Calu3 (cell line): ENCODE data around the gene TCAP. TPM values are rescaled to one million over a fixed set of nuclear protein-coding genes. Genes with fewer than 3 reads are reported as not detected.

Experiments
- BruUV-seq: library from RNA; stranded (reverse); fragments of 400-500 nt; replicated peaks from 2 replicates; lab custom pipeline; 2021; lab: Mats Ljungman, UMichigan
- CTCF ChIA-PET: fragments of 300-600 bp; sonication (Branson Sonifier 250); formaldehyde crosslinking; loops from one replicate; lab custom pipeline; 2022; ENCODE audit warnings: antibody characterized with exemption; lab: Charles Lee
- DNase-seq: peaks from one replicate; pipeline ENCODE4 v3.0.0; 2022
- H3K27ac Mint-ChIP-seq: one replicate; pipeline ENCODE4 v1.8.0; 2022; ENCODE audit warnings: mixed read lengths; ENCODE audit not compliant: unreplicated experiment
- H3K27me3 Mint-ChIP-seq: one replicate; pipeline ENCODE4 v1.8.0; 2022; ENCODE audit warnings: mixed read lengths; ENCODE audit not compliant: unreplicated experiment
- H3K36me3 Mint-ChIP-seq: one replicate; pipeline ENCODE4 v1.8.0; 2022; ENCODE audit warnings: mild to moderate bottlenecking, moderate library complexity, mixed read lengths; ENCODE audit not compliant: insufficient read depth, unreplicated experiment
- H3K4me1 Mint-ChIP-seq: one replicate; pipeline ENCODE4 v1.8.0; 2022; ENCODE audit warnings: mild to moderate bottlenecking, low read depth, mixed read lengths; ENCODE audit not compliant: unreplicated experiment
- H3K4me3 Mint-ChIP-seq: one replicate; pipeline ENCODE4 v1.8.0; 2022; ENCODE audit warnings: mild to moderate bottlenecking, low read depth, moderate library complexity, mixed read lengths; ENCODE audit not compliant: unreplicated experiment
- H3K9me3 Mint-ChIP-seq: one replicate; pipeline ENCODE4 v1.8.0; 2022; ENCODE audit warnings: low read depth, mixed read lengths; ENCODE audit not compliant: unreplicated experiment
- intact Hi-C: fragments of 100-400 bp; cut with micrococcal nuclease; formaldehyde crosslinking; loops from one replicate; pipeline ENCODE4 v1.10.0; 2022; ENCODE audit not compliant: unreplicated experiment
- total RNA-seq: library from RNA; stranded (reverse); gene quantifications from 2 replicates; pipeline ENCODE4 v1.2.3, GENCODE V29; 2022
- TF ChIP-seq, protein P1 (sequence below): fragments of 200-600 bp; IDR thresholded peaks from one replicate; pipeline ENCODE4 v1.8.0; 2022; ENCODE audit warnings: antibody characterized with exemption; ENCODE audit not compliant: unreplicated experiment

TCAP gene
- total RNA-seq, 1 experiment from 2014 or later: 51.5 TPM

GRCh38 chr17:39663340-39663687, 1.8 kb upstream of the TCAP start:
- CTCF ChIA-PET: interaction anchor here (0.5 to 161.2 kb wide), 22 partner anchors 43 to 1357 kb away, joined by 3 to 42089 read pairs (median 6); partner anchors contain the start of genes ERBB2, GRB7, GSDMA and GSDMB

DNA sequence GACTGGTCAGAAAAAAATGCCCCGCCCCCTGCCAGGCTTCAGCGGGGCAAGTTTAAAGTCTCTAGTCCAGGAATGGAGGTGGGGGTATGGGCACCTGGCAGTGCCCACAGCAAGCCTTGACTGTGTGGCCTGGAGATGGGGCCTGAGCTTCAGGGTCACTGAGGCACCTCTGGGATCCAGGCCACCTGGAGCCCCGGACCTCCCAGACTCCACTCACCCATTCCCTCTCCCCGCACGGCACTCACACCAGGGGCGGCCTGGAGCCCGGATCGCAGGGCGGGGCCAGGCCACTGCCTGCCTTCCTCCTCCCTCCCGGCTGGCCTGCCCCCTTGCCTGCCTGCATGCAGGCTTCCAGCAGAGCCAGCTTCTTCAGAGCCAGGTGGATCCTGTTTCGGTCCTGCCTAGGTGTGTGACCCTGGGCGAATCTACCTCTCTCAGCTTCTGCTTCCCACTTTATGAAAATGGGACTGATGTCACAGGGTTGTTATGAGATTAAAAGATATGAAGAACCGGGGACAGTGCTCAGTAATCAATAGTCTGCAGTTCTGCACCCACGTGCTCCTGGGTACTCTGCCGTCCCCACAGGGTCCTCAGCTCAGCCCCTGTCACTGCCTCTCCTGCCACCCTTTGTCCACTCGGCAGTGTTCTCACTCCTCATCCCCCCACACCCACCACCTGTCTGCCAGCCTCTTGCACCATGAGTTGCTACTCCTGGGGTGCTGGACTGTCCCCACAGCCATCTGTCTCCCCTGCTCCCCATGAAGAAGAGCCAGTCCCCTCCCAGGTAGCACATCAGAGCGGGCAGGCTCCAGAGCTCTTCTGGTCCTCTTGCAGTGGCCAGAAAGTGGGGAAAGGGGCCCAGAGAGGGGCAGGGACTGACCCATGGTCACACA, 1.2 kb upstream of the TCAP start:
- Mint-ChIP-seq H3K27me3 (peaks cover 39% of the 10 kb centered on the region), H3K4me3 (peak overlapping the region; percentile 28), H3K27ac (peak overlapping the region; percentile 8), H3K9me3 (no peaks in the 10 kb centered on the region), H3K36me3 (peaks cover 96% of the 10 kb centered on the region), H3K4me1 (peaks cover 60% of the 10 kb centered on the region)
- BruUV-seq: no TSS peak
- TF ChIP-seq, protein P1, sequence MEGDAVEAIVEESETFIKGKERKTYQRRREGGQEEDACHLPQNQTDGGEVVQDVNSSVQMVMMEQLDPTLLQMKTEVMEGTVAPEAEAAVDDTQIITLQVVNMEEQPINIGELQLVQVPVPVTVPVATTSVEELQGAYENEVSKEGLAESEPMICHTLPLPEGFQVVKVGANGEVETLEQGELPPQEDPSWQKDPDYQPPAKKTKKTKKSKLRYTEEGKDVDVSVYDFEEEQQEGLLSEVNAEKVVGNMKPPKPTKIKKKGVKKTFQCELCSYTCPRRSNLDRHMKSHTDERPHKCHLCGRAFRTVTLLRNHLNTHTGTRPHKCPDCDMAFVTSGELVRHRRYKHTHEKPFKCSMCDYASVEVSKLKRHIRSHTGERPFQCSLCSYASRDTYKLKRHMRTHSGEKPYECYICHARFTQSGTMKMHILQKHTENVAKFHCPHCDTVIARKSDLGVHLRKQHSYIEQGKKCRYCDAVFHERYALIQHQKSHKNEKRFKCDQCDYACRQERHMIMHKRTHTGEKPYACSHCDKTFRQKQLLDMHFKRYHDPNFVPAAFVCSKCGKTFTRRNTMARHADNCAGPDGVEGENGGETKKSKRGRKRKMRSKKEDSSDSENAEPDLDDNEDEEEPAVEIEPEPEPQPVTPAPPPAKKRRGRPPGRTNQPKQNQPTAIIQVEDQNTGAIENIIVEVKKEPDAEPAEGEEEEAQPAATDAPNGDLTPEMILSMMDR: no peak
- DNase-seq: peak; percentile 100
- intact Hi-C loops: loop anchor here (1.0 to 2.0 kb wide), 4 partner anchors 23 to 317 kb away; partner anchors contain the start of genes PSMD3 and STARD3
- CTCF ChIA-PET: interaction anchor here (0.5 to 161.2 kb wide), 24 partner anchors 43 to 1356 kb away, joined by 3 to 42089 read pairs (median 6); partner anchors contain the start of genes ERBB2, GRB7, GSDMA and GSDMB

More at GRCh38 chr17:39663340-39663687, 1.8 kb upstream of the TCAP start:
- Mint-ChIP-seq H3K27me3 (peaks cover 33% of the 10 kb centered on the region), H3K27ac (peak overlapping the region; percentile 8), H3K4me1 (peaks cover 54% of the 10 kb centered on the region), H3K36me3 (peaks cover 97% of the 10 kb centered on the region), H3K9me3 (no peaks in the 10 kb centered on the region), H3K4me3 (peak overlapping the region; percentile 28)
- no peak for DNase-seq
- intact Hi-C loops: loop anchor here (1.0 to 2.0 kb wide), 3 partner anchors 24 to 317 kb away; partner anchors contain the start of genes PSMD3 and STARD3
- no TSS peak for BruUV-seq
- TF ChIP-seq, protein P1: no peak

DNA sequence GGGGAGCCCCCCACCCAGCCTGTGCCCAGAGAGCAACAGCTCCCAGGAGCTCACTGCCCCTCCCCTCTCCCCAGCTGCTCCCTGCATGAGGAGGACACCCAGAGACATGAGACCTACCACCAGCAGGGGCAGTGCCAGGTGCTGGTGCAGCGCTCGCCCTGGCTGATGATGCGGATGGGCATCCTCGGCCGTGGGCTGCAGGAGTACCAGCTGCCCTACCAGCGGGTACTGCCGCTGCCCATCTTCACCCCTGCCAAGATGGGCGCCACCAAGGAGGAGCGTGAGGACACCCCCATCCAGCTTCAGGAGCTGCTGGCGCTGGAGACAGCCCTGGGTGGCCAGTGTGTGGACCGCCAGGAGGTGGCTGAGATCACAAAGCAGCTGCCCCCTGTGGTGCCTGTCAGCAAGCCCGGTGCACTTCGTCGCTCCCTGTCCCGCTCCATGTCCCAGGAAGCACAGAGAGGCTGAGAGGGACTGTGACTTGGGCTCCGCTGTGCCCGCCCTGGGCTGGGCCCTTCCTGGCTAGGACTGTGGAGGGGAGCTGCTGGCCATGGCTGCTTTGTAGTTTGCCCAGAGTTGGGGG, 584 bp downstream of the TCAP start:
- peak overlapping the region; percentile 28 for H3K4me3 Mint-ChIP-seq
- TF ChIP-seq, protein P1: no peak
- H3K27me3 Mint-ChIP-seq: peaks cover 57% of the 10 kb centered on the region
- peak; percentile 100 for DNase-seq
- no peaks in the 10 kb centered on the region for H3K9me3 Mint-ChIP-seq
- intact Hi-C loops: no loop called here
- H3K4me1 Mint-ChIP-seq: peaks cover 62% of the 10 kb centered on the region
- H3K27ac Mint-ChIP-seq: peak overlapping the region; percentile 8
- CTCF ChIA-PET: interaction anchor here (0.6 to 161.2 kb wide), 23 partner anchors 45 to 435 kb away, joined by 3 to 42089 read pairs (median 7); partner anchors contain the start of genes ERBB2, GRB7, GSDMA and GSDMB
- BruUV-seq: no TSS peak
- peaks cover 82% of the 10 kb centered on the region for H3K36me3 Mint-ChIP-seq

GRCh38 chr17:39666231-39666600, 1.1 kb downstream of the TCAP start:
- Mint-ChIP-seq H3K4me1 (peaks cover 62% of the 10 kb centered on the region), H3K9me3 (no peaks in the 10 kb centered on the region), H3K36me3 (peaks cover 80% of the 10 kb centered on the region), H3K27ac (peak overlapping the region; percentile 1), H3K4me3 (peak overlapping the region; percentile 28), H3K27me3 (peaks cover 62% of the 10 kb centered on the region)
- CTCF ChIA-PET: interaction anchor here (0.6 to 161.2 kb wide), 25 partner anchors 46 to 810 kb away, joined by 3 to 42089 read pairs (median 5); partner anchors contain the start of genes ERBB2, GRB7, GSDMA and GSDMB
- TF ChIP-seq, protein P1: no peak
- DNase-seq: peak; percentile 86
- intact Hi-C loops: no loop called here
- BruUV-seq: no TSS peak
